Measurements from ENCODE around the gene ACVR1. TPM values are rescaled to one million over a fixed set of nuclear protein-coding genes. Genes with fewer than 3 reads are reported as not detected.
A peak's percentile ranks its signal among the peaks of the same experiment; 100 is the strongest.

ACVR1 gene
- total and polyA plus RNA-seq, 8 donors = 27.3 to 37.7 (median 31.8) TPM

- ATAC-seq = no peak
- DNase-seq = no peak
- no peaks in the 10 kb centered on the region for H3K36me3 ChIP-seq
- H3K9me3 ChIP-seq = no peaks in the 10 kb centered on the region
- no peak overlapping the region for H3K4me3 ChIP-seq
- no peaks in the 10 kb centered on the region for H3K27me3 ChIP-seq
- no peaks in the 10 kb centered on the region for H3K4me1 ChIP-seq
- H3K27ac ChIP-seq = no peak overlapping the region
- no peak for TF ChIP-seq CTCF (IDR thresholded peaks at IDR 0.05)
- intact Hi-C loops (cut with DNase I) = no loop called here
Observed at GRCh38 chr2:157911246-157911645, 35.1 kb upstream of the ACVR1 start.

GRCh38 chr2:157905092-157905491 lies 29.0 kb upstream of the ACVR1 start:
- H3K36me3 ChIP-seq = no peaks in the 10 kb centered on the region
- no peaks in the 10 kb centered on the region for H3K4me1 ChIP-seq
- H3K27ac ChIP-seq = no peak overlapping the region
- no peak overlapping the region for H3K4me3 ChIP-seq
- no peak for TF ChIP-seq CTCF (IDR thresholded peaks at IDR 0.05)
- ATAC-seq = no peak
- intact Hi-C loops (cut with DNase I) = no loop called here
- no peak for DNase-seq
- H3K27me3 ChIP-seq = no peaks in the 10 kb centered on the region
- no peaks in the 10 kb centered on the region for H3K9me3 ChIP-seq

GRCh38 chr2:157903626-157904025 lies 27.5 kb upstream of the ACVR1 start:
- no peak for TF ChIP-seq CTCF (IDR thresholded peaks at IDR 0.05)
- H3K4me3 ChIP-seq = no peak overlapping the region
- H3K4me1 ChIP-seq = peaks cover 3 to 8% of the 10 kb centered on the region in 2 donors
- H3K27ac ChIP-seq = no peak overlapping the region
- H3K27me3 ChIP-seq = no peaks in the 10 kb centered on the region
- no peaks in the 10 kb centered on the region for H3K9me3 ChIP-seq
- intact Hi-C loops (cut with DNase I) = no loop called here
- no peak for ATAC-seq
- no peak for DNase-seq
- no peaks in the 10 kb centered on the region for H3K36me3 ChIP-seq

GRCh38 chr2:157903151-157903550 lies 27.0 kb upstream of the ACVR1 start:
- Histone ChIP-seq H3K4me3 (no peak overlapping the region), H3K9me3 (no peaks in the 10 kb centered on the region), H3K36me3 (no peaks in the 10 kb centered on the region), H3K27ac (no peak overlapping the region), H3K4me1 (peaks cover 8% of the 10 kb centered on the region in 2 donors), H3K27me3 (no peaks in the 10 kb centered on the region)
- ATAC-seq = no peak
- intact Hi-C loops (cut with DNase I) = no loop called here
- peak in 1 of 4 donors; percentile 7 for DNase-seq
- no peak for TF ChIP-seq CTCF (IDR thresholded peaks at IDR 0.05)

- ATAC-seq (no peak), DNase-seq (no peak)
- H3K27me3 ChIP-seq = no peaks in the 10 kb centered on the region
- TF ChIP-seq CTCF (IDR thresholded peaks at IDR 0.05) = no peak
- intact Hi-C loops (cut with DNase I) = no loop called here
- no peaks in the 10 kb centered on the region for H3K36me3 ChIP-seq
- H3K27ac ChIP-seq = no peak overlapping the region
- peaks cover 8 to 12% of the 10 kb centered on the region in 2 donors for H3K4me1 ChIP-seq
- H3K9me3 ChIP-seq = no peaks in the 10 kb centered on the region
- no peak overlapping the region for H3K4me3 ChIP-seq
Observed at GRCh38 chr2:157902692-157903091, 26.6 kb upstream of the ACVR1 start.
